HCT116 (cell line): ENCODE data around the gene UBE4A.

Experiments used
- CEBPB ChIP-seq: IDR thresholded peaks from 2 replicates; pipeline ENCODE4 v1.6.1; 2012; ENCODE audit warnings: low read depth
- EZH2phosphoT487 ChIP-seq: fragments of 200-600 bp; IDR thresholded peaks from 2 replicates; pipeline ENCODE4 v1.6.1; 2018; ENCODE audit warnings: antibody characterized with exemption, borderline replicate concordance
- POLR2AphosphoS5 ChIP-seq: IDR thresholded peaks from 2 replicates; pipeline ENCODE4 v1.6.1; 2011; ENCODE audit warnings: mild to moderate bottlenecking, low read depth, low read length, moderate library complexity
- TF ChIP-seq, protein P1 (sequence below): IDR thresholded peaks from 2 replicates; pipeline ENCODE4 v1.6.1; 2012; ENCODE audit warnings: low read depth

DNA sequence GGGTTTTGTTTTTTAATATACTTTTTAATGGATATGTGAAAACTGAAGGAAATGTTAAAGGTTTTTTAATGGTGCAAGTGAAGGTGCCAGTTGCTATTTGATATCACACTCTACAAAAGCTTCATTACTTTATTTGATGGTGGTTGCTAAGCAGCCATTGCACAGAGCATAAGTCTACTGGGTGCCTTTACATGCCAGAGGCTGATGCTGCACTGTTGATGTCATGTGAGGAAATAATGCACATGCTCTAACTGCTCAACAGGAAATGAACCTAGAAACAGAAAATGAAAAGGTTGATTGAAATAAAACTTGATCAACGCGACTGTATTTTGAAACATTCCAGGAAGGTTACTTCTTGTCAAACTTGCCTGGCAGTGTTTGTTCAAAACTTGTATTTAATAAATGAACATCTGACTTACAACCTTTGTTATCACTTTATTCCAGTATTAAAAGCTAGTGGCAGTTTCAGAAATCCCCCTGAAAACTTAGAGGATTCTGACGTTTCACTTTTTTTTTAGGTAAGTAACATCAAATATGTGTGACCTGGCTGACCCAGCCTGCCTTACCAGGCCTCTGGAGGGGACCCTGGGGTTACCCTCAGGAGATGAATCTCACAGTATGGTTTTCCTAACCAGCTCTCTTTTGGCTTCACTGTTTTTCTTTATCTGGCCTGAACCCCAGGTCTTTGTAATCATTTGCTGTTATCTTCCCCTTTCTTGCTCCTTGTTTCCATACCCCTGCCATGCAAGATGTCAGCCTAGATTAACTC is 39.6 kb downstream of the UBE4A start:
- TF ChIP-seq POLR2AphosphoS5 (no peak), EZH2phosphoT487 (no peak), CEBPB (no peak)
- TF ChIP-seq, protein P1, sequence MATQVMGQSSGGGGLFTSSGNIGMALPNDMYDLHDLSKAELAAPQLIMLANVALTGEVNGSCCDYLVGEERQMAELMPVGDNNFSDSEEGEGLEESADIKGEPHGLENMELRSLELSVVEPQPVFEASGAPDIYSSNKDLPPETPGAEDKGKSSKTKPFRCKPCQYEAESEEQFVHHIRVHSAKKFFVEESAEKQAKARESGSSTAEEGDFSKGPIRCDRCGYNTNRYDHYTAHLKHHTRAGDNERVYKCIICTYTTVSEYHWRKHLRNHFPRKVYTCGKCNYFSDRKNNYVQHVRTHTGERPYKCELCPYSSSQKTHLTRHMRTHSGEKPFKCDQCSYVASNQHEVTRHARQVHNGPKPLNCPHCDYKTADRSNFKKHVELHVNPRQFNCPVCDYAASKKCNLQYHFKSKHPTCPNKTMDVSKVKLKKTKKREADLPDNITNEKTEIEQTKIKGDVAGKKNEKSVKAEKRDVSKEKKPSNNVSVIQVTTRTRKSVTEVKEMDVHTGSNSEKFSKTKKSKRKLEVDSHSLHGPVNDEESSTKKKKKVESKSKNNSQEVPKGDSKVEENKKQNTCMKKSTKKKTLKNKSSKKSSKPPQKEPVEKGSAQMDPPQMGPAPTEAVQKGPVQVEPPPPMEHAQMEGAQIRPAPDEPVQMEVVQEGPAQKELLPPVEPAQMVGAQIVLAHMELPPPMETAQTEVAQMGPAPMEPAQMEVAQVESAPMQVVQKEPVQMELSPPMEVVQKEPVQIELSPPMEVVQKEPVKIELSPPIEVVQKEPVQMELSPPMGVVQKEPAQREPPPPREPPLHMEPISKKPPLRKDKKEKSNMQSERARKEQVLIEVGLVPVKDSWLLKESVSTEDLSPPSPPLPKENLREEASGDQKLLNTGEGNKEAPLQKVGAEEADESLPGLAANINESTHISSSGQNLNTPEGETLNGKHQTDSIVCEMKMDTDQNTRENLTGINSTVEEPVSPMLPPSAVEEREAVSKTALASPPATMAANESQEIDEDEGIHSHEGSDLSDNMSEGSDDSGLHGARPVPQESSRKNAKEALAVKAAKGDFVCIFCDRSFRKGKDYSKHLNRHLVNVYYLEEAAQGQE, result no peak
